Prostate gland (tissue), 2 donors: ENCODE data around the gene VPS33A.

Experiments
- CTCF ChIP-seq, 4 experiments: fragments of 200-600 bp in 2 of 4; fragments of 450-650 bp in 2 of 4; sonication (generic) in 2 of 4; IDR thresholded peaks; 1 replicate in 3 of 4; 2 replicates in 1 of 4; pipeline ENCODE4 v1.5.1; 2016 to 2019; ENCODE audit warnings: antibody characterized with exemption in 4 of 4, mild to moderate bottlenecking in 2 of 4, moderate library complexity in 2 of 4
- POLR2A ChIP-seq: fragments of 450-650 bp; IDR thresholded peaks from one replicate; pipeline ENCODE4 v1.6.1; 2016; ENCODE audit warnings: antibody characterized with exemption, mild to moderate bottlenecking
- POLR2AphosphoS5 ChIP-seq: sonication (generic); formaldehyde crosslinking; IDR thresholded peaks from one replicate; pipeline ENCODE4 v1.6.1; 2017; ENCODE audit warnings: antibody characterized with exemption

- no peak for TF ChIP-seq POLR2A
- no peak for TF ChIP-seq POLR2AphosphoS5
- no peak for TF ChIP-seq CTCF (IDR thresholded peaks at IDR 0.05)
These were observed 59.3 kb downstream of the VPS33A start for GRCh38 chr12:122206976-122207375.
